HG02870 (cell line): ENCODE measurements around the gene FKBP14.
"Not testable (repeated sequence)": the region's sequence is repeated elsewhere in the genome, so short reads cannot be mapped to it uniquely, and the experiment has no call there.

Experiments used
- ATAC-seq: cut with Tn5 transposase; IDR thresholded peaks from one replicate; pipeline ENCODE4 v1.9.1; 2021; ENCODE audit warnings: mild to moderate bottlenecking, moderate library complexity; ENCODE audit not compliant: unreplicated experiment

The FKBP14 gene

GRCh38 chr7:29965030-29965429 is 61.5 kb downstream of the FKBP14 start:
- no peak for ATAC-seq

DNA sequence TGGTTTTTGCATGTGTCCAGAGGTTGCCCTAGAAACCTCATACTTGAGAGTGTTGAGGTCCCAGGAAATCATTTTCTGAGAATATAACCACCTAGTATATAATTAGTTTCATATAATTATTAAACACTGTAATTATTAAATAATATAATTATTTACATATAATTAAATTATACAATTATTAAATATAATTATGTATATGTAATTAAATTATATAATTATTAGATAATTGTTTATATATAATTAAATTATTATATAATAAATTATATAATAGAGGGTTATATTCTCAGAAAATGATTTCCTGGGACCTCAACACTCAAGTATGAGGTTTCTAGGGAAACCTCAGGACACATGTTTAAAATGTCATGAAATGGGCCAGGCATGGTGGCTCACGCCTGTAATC is 64.5 kb downstream of the FKBP14 start:
- ATAC-seq = no peak

GRCh38 chr7:29961611-29962010 is 64.9 kb downstream of the FKBP14 start:
- ATAC-seq = not testable (repeated sequence)
